HG03575 (cell line): ENCODE data around the gene FCMR.
A peak's percentile ranks its signal among the peaks of the same experiment; 100 is the strongest.

Source experiments
- ATAC-seq: cut with Tn5 transposase; IDR thresholded peaks from one replicate; pipeline ENCODE4 v1.9.1; 2021; ENCODE audit not compliant: unreplicated experiment, insufficient number of reproducible peaks, low FRiP score; ENCODE audit errors: extremely low read depth

Gene FCMR

GRCh38 chr1:206952171-206952570 lies 30.4 kb upstream of the FCMR start:
- ATAC-seq: no peak

DNA sequence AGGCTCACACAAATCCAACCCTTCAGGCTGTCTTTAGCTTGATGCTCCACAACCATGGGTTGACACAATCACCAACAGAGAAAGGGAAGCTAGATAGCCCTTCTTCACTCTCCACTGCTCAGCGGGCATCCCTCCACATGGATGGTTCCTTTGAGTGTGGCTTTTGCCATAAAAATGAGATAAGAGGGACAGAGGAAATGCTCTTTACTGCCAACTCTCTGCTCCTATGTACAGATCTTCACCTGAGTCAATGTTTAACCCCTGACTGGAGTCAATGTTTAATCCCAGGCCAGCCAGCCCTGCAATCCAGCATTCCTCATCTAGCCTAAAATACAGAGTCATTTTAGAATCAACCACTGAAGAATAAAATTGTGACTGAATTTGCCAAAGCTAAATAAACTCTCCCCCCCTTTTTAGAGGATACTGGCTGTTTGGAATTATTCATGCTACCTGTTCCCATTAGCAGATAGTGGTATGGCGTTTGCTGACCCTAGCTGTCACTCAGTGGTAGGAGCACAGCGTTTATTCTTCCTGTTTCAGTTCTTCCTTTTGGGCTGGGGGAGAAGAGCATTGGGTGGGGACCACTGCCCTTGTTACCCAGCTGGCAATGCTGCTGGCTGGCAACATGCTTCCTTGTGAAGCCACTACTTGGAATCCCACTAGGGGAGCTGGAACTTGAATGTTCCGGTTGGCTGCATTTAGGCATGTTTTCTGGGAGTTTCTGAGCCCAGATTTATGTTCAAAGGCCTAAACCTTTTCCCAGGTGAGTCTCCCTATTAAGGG lies 29.8 kb upstream of the FCMR start:
- no peak for ATAC-seq

DNA sequence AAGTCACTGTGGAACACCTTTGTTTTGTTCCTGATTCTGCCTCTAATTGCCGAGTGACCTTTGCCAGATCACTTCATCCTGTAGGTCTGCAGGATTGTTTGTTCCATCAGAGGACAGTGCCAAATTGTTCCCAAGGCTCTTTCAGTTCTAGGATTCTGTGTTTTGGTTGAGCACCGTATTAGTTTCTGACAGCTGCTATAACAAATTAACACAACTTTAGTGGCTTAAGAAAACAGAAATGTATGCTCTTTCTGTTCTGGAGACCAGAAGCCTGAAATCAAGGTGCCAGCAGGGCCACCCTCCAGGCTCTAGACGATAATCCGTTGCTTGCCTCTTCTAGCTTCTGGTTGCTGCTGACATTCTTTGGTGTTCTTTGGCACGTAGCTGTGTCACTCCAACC lies 27.9 kb upstream of the FCMR start:
- ATAC-seq: no peak

DNA sequence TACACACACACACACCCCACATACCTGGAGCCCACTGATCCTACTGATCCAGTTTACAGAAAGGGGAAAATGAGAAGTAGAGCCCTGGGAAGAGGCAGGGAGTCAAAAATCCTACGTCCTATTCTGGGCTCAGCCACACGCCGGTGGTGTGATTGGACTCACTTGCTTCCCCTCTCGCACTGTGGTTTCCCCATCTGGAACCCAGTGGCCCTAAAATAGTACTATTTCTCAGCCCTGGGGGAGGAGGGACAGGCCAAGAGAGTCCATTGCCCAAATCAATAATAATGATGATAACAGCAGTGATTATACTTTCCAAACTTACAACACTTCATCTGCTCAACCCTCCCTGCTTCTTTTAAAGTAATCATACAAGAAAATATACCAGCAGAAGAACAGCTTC lies 27.5 kb upstream of the FCMR start:
- no peak for ATAC-seq

GRCh38 chr1:206947255-206947654 lies 25.5 kb upstream of the FCMR start:
- ATAC-seq: no peak

DNA sequence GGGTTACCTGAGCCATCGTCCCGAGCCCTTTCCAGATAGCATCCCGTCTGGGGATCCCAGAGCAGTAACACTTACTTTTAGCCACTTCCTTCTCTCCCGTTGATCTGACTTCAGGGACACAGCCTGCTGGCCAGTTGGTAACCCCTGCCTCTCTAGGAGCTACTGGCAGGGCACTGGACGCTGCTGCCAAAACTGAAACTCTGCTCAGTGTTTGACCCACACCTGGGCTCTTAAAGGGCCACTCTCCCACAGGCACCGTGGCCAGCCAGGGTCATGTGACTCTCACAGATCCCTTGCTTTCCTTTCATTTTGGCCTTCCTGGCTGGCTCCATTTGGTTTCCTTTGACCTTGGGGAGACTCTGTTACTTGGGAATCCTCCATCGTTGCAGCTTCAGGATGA lies 24.5 kb upstream of the FCMR start, which contains the start of gene PIGR:
TSS of gene PIGR (minus strand) at position 206 of the 400 bp plus-strand sequence. CDS start 5,935 bp downstream, outside the sequence.
- ATAC-seq: no peak

DNA sequence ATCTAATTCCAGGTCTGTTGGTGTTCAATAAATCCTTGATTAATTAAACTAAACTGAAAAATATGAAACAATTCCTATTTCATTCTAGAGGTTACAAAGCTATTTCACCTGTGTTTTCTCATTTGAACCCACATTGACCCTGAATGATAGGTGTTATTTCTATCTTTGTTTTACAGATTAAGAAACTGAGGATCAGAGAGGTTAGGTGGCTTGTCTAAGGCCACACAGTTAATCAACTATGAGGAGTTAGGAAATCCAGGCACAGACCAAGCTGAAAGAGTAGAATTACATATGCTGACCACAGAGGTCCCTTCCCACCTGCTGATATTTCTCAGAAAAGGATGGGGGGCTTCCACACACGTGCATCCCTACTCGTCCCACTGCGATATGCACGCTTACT lies 24.0 kb upstream of the FCMR start:
- no peak for ATAC-seq

DNA sequence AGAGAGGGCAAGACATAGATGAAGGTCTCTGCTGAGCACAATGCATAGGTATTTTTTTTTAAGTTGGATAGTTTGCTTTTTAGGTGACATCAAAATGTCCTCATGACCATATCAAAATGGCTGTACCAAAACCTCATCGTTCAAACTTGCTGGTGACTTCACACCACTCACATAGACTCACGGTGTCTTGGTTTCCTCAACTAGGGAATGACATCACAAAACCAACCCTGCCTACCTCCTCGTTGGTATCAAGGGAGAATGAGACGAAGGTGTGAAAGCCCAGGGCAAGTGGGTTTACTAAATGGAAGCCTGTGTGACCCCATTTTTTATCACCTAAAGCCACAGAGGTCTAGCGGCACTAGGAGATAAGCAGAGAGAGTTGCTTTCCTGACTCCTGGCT lies 23.0 kb upstream of the FCMR start:
- no peak for ATAC-seq

DNA sequence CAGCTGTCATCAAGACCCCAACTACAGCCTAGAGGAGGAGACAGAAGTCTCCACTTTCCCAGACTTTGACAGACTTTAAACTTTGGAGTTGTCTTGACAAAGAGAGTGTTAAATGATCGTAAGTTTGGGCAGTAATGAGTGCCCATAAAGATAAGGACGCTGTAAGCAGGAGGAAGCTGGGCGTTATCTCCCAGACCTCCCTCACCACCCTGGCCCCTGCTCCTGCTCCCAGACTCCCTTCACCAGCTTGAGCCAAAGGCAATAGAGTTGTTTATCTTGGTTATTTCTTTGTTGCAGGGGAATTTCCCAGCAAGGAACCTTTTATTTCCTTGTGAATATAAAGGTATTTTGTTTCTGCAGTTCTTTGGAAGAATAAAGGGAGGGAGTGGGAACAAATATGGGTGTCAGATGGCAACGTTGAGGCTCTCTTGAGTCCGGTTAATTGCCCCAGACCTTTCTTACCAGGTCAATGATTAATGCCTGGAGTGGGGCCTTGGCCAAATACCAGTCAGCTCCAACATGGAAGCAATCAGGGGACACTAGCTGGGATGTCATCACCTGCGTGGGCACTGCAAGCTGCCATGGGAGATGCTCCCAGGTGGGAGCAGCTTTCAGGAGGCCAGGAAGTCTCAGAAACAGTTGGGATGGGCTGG lies 20.2 kb upstream of the FCMR start:
- ATAC-seq: no peak

DNA sequence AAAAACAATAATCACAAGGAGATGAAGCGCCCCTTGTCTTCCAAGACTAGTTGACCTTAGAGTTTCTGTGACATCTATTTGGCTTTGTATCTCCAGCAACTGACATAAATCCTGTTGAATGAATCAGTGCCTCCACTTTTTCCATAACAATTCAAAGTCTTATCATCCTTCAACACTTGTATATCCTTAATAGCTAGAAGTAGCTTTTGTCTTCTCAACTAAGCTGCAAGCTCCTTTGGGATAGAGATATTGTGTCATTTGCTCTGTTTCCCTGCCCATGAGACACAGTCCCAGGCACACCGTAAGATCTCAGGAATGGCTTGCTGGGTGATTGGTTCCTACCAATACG lies 18.8 kb upstream of the FCMR start:
- no peak for ATAC-seq

DNA sequence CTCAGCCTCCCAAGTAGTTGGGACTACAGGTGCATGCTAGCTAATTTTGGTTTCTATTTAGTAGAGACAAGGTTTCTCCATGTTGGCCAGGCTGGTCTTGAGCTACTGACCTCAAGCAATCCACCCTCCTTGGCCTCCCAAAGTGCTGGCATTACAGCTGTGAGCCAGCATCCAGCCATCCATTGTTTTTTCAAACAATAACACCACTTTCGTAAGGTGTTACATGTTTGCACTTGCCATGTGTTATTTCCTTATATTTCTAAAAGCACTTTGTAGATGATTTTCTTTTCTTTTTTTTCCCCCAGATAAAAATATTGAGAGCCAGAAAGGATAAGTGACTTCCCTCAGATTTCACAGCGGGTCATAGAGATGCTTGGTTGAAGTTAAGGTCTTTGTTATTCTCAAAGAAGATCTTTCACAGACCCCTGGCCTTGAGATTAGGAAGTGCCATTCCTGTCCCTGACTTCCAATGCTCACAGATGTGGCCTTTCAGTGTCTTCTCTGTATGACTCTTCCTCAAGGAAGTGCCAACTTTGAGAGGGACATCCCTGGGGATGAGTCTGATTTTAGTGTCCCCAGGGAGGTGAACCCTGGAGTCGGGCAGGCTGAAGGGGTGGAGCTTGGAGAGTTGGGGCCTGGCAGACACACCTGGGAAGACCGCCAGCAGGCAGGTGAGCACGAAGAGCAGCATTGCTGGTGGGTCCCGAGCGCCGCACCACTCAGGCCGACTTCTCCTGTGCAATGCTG lies 18.3 kb upstream of the FCMR start:
- no peak for ATAC-seq

GRCh38 chr1:206939131-206939530 lies 17.4 kb upstream of the FCMR start:
- no peak for ATAC-seq

DNA sequence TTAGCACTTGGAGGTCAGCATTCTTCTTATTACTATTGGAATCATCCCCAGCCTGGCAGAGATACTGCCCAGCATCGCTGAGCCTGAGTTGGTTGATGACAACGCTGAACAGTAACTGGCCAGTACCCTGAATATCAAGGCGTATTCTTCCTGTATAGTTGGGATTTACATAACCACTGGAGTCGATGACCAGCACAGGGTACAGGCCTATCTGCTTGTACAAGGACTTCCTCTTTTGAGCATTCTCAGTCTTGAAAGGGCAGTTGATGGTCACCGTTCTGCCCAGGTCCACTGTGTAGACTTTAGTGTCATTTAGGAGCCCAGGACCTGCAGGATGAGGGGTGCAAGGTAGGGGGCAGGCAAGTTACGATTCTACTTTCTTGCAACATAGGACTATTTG lies 15.7 kb upstream of the FCMR start:
- ATAC-seq: no peak

DNA sequence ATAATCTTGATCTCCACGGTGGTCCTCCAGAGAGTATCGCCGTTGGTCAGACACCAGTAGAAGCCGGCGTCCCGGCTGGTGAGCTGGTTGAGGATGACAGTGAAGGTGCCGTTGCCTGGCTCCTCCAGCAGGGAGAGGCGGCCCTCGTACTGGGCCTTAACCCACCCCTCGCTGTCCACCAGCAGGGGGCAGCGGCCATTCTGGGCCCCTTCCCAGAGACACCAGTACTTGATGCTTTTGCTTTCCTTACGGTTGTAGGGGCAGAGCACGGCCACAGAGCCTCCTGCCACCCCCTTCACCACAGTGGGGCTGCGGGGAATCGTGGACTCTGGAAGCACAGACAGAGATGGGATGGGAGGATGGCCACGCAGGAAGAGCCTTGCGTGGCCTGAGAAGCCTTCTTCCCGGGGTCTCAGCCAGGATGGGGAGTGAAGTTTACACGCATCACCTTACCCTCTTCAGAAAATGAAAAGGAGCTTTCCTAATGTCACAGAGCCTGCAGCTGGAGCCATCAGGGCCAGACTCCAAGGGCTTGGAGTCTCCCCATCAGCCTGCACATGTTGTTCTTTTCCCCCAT lies 13.8 kb upstream of the FCMR start:
- no peak for ATAC-seq

GRCh38 chr1:206933333-206933945 lies 11.7 kb upstream of the FCMR start:
- ATAC-seq: no peak

- ATAC-seq: no peak
These were observed 10.4 kb upstream of the FCMR start for GRCh38 chr1:206932177-206932576.

DNA sequence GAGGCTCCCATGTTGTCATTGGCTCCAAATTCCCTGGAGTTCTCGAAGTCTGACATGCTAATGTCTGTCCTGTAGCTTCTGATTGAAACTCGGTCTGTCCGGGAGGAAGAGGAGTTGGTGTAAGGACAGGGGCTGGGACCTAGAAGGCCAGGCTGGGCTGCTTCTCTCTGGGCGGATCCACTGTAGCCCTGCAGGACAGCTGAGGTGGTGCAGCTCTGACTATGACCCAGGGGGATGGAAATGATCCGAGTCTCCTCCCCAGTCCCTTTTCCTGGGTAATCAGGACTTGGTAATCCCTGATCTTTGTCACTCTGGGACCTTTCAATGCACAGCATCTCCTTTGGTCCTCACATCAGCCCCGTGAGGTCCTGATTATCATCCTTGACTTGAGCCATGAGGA lies 10.0 kb upstream of the FCMR start:
- ATAC-seq: no peak

DNA sequence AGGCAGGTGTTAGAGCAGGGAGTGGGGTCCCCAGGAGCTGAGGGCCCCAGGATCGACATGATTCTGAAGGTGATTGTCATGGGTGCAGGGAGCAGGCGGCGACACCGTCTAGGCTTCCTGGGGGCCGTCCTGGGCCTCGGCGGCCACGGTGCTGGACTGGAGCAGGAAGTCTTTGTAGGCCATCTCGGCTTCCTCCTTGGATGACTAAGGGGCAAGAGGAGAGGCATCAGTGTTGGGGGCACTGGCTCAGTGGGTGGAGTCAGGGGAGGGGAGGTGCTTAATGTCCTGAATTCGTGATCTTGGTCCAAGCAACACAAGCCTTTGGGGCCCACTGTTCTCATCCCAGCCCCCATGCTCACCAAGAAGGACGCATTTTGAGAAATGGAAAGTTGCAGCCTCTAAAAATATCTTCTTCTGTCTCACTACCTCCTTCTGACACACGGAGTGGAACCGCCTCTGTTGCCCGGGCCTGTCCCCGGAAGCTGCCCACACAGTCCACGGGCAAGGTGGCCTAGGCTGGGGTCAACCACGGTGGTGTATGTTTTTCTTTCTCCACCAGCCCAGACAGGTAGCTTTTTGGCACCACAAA lies 8.6 kb upstream of the FCMR start:
- ATAC-seq: peak; percentile 39

- ATAC-seq: no peak
These were observed 7.8 kb upstream of the FCMR start for GRCh38 chr1:206929524-206929923.
